ENCODE data around the gene NFE2L1.

GRCh38 chr17:48095611-48096010, 47.5 kb downstream of the NFE2L1 start:
- TF ChIP-seq CTCF (IDR thresholded peaks at IDR 0.05 in 4 of 5, conservative IDR thresholded peaks at IDR 0.05 in 1 of 5) (no peak), POLR2A (IDR thresholded peaks at IDR 0.05) (no peak)
